Smooth muscle cell (in vitro differentiated cells): ENCODE measurements around the gene SEMA6A. TPM values are rescaled to one million over a fixed set of nuclear protein-coding genes. Genes with fewer than 3 reads are reported as not detected.
A peak's percentile ranks its signal among the peaks of the same experiment; 100 is the strongest.

Experiments
- DNase-seq: peaks from one replicate; lab custom pipeline; 2025; ENCODE audit not compliant: unreplicated experiment; lab: John Stamatoyannopoulos, UW
- H2AFZ ChIP-seq: fragments of 200-600 bp; sonication (generic); 2 replicates; pipeline ENCODE4 v1.6.0; 2016; ENCODE audit warnings: antibody characterized with exemption, low read depth, mild to moderate bottlenecking
- H3F3A ChIP-seq: fragments of 200-600 bp; sonication (generic); 2 replicates; pipeline ENCODE4 v1.6.0; 2017; ENCODE audit warnings: antibody characterized with exemption, low read depth
- H3K27ac ChIP-seq: fragments of 200-600 bp; sonication (generic); 2 replicates; pipeline ENCODE4 v1.5.1; 2016; ENCODE audit warnings: low read depth, mild to moderate bottlenecking
- H3K27me3 ChIP-seq: fragments of 200-600 bp; sonication (generic); 2 replicates; pipeline ENCODE4 v1.6.1; 2016; ENCODE audit warnings: low read depth, mild to moderate bottlenecking
- H3K36me3 ChIP-seq: fragments of 200-600 bp; sonication (generic); 2 replicates; pipeline ENCODE4 v1.5.1; 2016; ENCODE audit warnings: low read depth
- H3K4me1 ChIP-seq: fragments of 200-600 bp; sonication (generic); 2 replicates; pipeline ENCODE4 v1.5.1; 2016; ENCODE audit warnings: low read depth
- H3K4me2 ChIP-seq: fragments of 200-600 bp; sonication (generic); 2 replicates; pipeline ENCODE4 v1.6.0; 2016; ENCODE audit warnings: mild to moderate bottlenecking
- H3K4me3 ChIP-seq: fragments of 200-600 bp; sonication (generic); 2 replicates; pipeline ENCODE4 v1.5.1; 2016; ENCODE audit warnings: mild to moderate bottlenecking
- H3K79me2 ChIP-seq: fragments of 200-600 bp; sonication (generic); 2 replicates; pipeline ENCODE4 v1.6.0; 2016; ENCODE audit warnings: low read depth, mild to moderate bottlenecking
- H3K9ac ChIP-seq: fragments of 200-600 bp; sonication (generic); 2 replicates; pipeline ENCODE4 v1.6.0; 2016; ENCODE audit warnings: low read depth
- H3K9me3 ChIP-seq: fragments of 200-600 bp; sonication (generic); replicated peaks from 2 replicates; pipeline ENCODE4 v1.5.1; 2016; ENCODE audit warnings: low read depth
- H4K20me1 ChIP-seq: fragments of 200-600 bp; sonication (generic); 2 replicates; pipeline ENCODE4 v1.6.0; 2016; ENCODE audit warnings: low read depth
- WGBS: methylation state at CpG from one replicate; pipeline ENCODE4 v1.1.7; 2016; ENCODE audit warnings: low lambda C conversion rate; 5-methylcytosine and 5-hydroxymethylcytosine counted together
- polyA plus RNA-seq: library from polyadenylated mRNA; unstranded; fragments of >200 nt; fragmentation: Nextera tagmentation; extraction: Ambion mirVana; gene quantifications from 2 replicates; pipeline ENCODE4 v1.2.1, GENCODE V29; 2016
- total RNA-seq: library from RNA; depleted of rRNA; stranded (reverse); fragments of >200 nt; gene quantifications from 2 replicates; pipeline ENCODE4 v1.2.3, GENCODE V29; 2014
- TF ChIP-seq, protein P1 (sequence below): fragments of 200-600 bp; sonication (generic); IDR thresholded peaks from 2 replicates; pipeline ENCODE4 v1.5.1; 2017; ENCODE audit warnings: borderline replicate concordance, mild to moderate bottlenecking, antibody characterized with exemption; ENCODE audit not compliant: insufficient read depth, poor library complexity, severe bottlenecking

Gene SEMA6A
- total and polyA plus RNA-seq, 2 experiments from 2014 or later = 6.3 to 12.9 TPM

DNA sequence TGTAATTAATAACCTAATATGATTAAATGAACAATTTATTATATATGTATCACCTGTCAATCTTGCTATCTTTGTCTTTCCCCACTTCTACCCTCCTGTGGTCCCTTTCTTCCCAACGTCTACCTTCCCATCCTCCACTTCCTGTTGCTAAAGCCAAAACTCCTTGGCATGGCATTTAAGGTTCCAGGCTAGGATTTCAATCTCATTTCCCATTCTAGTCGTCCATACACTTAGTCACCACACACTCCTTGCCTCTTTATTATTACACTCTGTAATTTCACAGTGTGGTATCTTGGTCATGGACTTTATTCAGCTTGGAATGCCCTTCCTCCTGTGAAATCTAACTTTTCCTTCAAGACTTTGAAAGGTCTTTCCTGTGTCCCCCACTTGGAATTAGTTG, 115.3 kb downstream of the SEMA6A start:
- TF ChIP-seq, protein P1, sequence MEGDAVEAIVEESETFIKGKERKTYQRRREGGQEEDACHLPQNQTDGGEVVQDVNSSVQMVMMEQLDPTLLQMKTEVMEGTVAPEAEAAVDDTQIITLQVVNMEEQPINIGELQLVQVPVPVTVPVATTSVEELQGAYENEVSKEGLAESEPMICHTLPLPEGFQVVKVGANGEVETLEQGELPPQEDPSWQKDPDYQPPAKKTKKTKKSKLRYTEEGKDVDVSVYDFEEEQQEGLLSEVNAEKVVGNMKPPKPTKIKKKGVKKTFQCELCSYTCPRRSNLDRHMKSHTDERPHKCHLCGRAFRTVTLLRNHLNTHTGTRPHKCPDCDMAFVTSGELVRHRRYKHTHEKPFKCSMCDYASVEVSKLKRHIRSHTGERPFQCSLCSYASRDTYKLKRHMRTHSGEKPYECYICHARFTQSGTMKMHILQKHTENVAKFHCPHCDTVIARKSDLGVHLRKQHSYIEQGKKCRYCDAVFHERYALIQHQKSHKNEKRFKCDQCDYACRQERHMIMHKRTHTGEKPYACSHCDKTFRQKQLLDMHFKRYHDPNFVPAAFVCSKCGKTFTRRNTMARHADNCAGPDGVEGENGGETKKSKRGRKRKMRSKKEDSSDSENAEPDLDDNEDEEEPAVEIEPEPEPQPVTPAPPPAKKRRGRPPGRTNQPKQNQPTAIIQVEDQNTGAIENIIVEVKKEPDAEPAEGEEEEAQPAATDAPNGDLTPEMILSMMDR = no peak
- no peaks in the 10 kb centered on the region for H3K9me3 ChIP-seq
- no peaks in the 10 kb centered on the region for H3K79me2 ChIP-seq
- H3K36me3 ChIP-seq = no peaks in the 10 kb centered on the region
- H3F3A ChIP-seq = no peaks in the 10 kb centered on the region
- no peak overlapping the region for H3K9ac ChIP-seq
- H3K27me3 ChIP-seq = no peaks in the 10 kb centered on the region
- no peaks in the 10 kb centered on the region for H4K20me1 ChIP-seq
- H3K4me1 ChIP-seq = peaks cover 12% of the 10 kb centered on the region
- H3K4me3 ChIP-seq = no peak overlapping the region
- no peak overlapping the region for H2AFZ ChIP-seq
- WGBS = 46% methylated on average over 2 of the region's 2 CpGs
- DNase-seq = no peak
- H3K4me2 ChIP-seq = no peak overlapping the region
- no peak overlapping the region for H3K27ac ChIP-seq

DNA sequence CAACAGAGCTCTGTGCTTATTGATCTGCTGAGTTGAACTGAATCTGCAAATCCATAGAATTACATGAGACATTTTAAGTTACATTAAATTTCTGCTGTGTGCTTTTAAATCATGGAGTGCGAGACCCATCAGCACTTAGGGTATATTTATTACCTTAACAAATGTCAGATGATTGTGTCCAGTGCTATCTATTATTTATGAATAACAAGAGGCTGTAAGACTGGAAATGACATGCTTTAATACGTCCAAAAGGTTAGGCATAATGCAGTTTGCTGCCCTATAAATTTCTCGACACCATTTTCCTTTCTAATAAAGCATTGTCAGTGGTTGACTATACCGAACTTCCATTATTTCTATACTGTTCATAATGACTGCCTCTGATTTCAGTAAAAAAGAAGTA, 117.6 kb downstream of the SEMA6A start:
- H2AFZ ChIP-seq = no peak overlapping the region
- no peak for DNase-seq
- peaks cover 24% of the 10 kb centered on the region for H3K4me1 ChIP-seq
- H3K79me2 ChIP-seq = no peaks in the 10 kb centered on the region
- H3F3A ChIP-seq = peaks cover 15% of the 10 kb centered on the region
- H3K27me3 ChIP-seq = no peaks in the 10 kb centered on the region
- no peaks in the 10 kb centered on the region for H3K9me3 ChIP-seq
- H3K36me3 ChIP-seq = no peaks in the 10 kb centered on the region
- no peak overlapping the region for H3K9ac ChIP-seq
- no peak overlapping the region for H3K27ac ChIP-seq
- TF ChIP-seq, protein P1 = no peak
- no peak overlapping the region for H3K4me3 ChIP-seq
- no peaks in the 10 kb centered on the region for H4K20me1 ChIP-seq
- no peak overlapping the region for H3K4me2 ChIP-seq
- 96% methylated on average over 4 of the region's 4 CpGs for WGBS

GRCh38 chr5:116456036-116456435, 118.6 kb downstream of the SEMA6A start:
- Histone ChIP-seq H3F3A (peaks cover 15% of the 10 kb centered on the region), H3K27me3 (no peaks in the 10 kb centered on the region), H3K36me3 (no peaks in the 10 kb centered on the region), H3K4me2 (peak overlapping the region; percentile 83), H2AFZ (no peak overlapping the region), H3K27ac (peak overlapping the region; percentile 97), H3K4me3 (no peak overlapping the region), H4K20me1 (no peaks in the 10 kb centered on the region), H3K4me1 (peaks cover 24% of the 10 kb centered on the region), H3K9ac (peak overlapping the region; percentile 39), H3K9me3 (no peaks in the 10 kb centered on the region), H3K79me2 (no peaks in the 10 kb centered on the region)
- TF ChIP-seq, protein P1 = no peak
- WGBS = 17% methylated on average over 1 of the region's 1 CpG
- DNase-seq = no peak

DNA sequence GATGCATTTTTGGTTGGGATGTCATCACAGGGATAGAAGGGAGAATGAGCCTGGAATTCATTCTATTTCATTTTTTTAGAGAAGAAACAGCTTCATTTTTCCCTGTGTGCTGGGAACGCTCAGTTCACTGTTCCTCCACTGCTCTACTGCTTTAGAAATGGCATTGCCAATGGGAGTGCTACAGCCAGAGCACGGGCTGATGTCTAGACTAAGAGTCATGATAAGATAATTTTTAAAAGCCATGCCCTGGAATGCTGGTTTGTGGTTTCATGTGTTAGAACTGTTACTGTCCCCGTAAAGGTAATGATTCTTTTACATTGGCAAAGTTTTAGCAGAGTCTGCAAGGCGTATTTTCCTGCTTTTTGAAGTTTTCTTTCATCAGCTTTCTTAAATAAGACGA, 119.6 kb downstream of the SEMA6A start:
- H3K9me3 ChIP-seq = no peaks in the 10 kb centered on the region
- H3K27me3 ChIP-seq = no peaks in the 10 kb centered on the region
- peak overlapping the region; percentile 83 for H3K4me2 ChIP-seq
- TF ChIP-seq, protein P1 = no peak
- H3F3A ChIP-seq = peaks cover 15% of the 10 kb centered on the region
- no peaks in the 10 kb centered on the region for H4K20me1 ChIP-seq
- 0% methylated on average over 5 of the region's 5 CpGs for WGBS
- peak overlapping the region; percentile 97 for H3K27ac ChIP-seq
- peak overlapping the region; percentile 81 for H3K9ac ChIP-seq
- no peaks in the 10 kb centered on the region for H3K36me3 ChIP-seq
- no peaks in the 10 kb centered on the region for H3K79me2 ChIP-seq
- no peak for DNase-seq
- peak overlapping the region; percentile 13 for H3K4me3 ChIP-seq
- H3K4me1 ChIP-seq = peaks cover 24% of the 10 kb centered on the region
- H2AFZ ChIP-seq = no peak overlapping the region
